Raji (cell line): ENCODE measurements around the gene TMEM132E.

ENCODE experiments used
- POLR2A ChIP-seq: IDR thresholded peaks from 2 replicates; pipeline ENCODE4 v1.6.1; 2011; ENCODE audit warnings: low read depth, low read length, control low read depth; ENCODE audit not compliant: insufficient read depth

Gene TMEM132E

DNA sequence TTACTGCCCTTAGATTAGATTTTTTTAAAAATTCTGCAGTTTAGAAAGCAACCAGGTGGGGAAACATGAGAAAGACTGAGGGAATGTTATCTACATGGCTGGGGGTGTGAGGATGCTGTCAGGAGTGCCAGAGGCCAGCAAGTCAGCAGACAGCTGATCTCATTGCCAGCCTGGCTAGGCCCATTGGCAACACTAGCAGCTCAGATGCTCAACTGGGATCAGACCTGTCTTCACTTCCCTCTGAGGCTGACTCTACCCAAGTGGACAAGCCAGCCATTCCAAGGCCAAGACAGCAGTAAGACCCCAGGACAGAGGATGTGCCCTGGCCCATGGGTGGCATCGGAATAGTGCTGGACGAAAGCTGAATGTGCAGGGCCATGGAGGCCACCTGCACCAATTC lies 96.2 kb downstream of the TMEM132E start:
- TF ChIP-seq POLR2A: no peak

DNA sequence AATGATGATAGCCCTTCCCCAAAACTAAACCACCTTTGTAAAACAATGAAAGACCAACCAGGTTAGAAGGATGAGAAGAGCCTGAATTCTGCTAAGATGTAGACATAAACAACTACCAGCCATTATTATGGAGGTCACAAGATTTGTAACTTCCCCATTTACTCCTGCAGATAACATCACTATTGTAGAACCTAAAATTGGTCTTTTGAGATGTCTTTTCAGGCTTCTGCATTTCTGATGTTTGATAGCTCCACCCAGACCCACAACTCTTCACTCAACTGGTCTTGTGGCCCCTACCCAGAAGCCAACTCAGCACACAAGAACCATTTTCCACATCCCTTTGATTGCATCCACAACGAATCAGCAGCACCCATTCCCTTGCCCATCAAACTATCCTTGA lies 100.8 kb downstream of the TMEM132E start:
- no peak for TF ChIP-seq POLR2A

DNA sequence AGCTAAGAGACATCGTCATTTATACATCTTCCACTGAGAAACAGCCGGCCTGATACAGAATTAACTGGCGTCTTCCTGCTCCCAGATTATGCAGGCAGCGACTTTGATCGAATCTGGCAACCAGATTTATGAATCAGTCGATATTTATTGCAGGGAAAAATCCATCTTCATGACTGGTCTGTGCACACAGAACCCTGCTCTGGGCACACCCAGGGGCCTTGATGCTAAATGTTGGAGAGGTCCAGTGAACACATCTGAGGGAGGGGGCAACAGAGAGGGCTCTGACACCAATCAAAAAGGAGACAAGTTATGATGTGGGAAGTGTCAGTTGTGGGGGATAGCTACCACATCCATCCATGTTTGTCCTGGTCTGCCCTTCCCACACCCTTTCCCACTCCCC lies 102.9 kb downstream of the TMEM132E start:
- no peak for TF ChIP-seq POLR2A

DNA sequence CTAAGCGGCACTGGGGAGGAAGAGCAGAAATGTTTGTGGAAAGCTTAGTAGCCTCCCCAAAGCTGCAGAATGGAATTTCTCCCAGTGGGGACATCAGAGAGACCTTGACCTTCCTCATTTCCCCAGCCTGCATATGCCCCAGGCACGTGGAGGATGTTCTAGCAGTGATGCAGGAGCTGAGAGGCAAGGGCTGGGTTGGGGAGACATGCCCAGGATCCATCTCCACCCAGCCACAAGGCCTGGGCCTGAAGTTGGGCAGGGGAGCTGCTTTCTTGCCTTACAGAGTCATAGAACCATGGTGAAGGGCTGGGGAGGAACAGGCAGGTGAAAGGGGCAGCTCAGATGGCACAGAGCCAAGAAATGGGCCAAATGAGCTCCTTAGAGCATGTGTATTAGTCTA lies 104.0 kb downstream of the TMEM132E start:
- TF ChIP-seq POLR2A: no peak
